HUES6 (cell line): ENCODE results near the gene HDGFL2.

ENCODE experiments used
- H3K27ac ChIP-seq: 2 replicates; pipeline ENCODE4 v1.7.0; 2013; ENCODE audit warnings: low read depth, mild to moderate bottlenecking, low read length, inconsistent platforms
- H3K27me3 ChIP-seq: 2 replicates; pipeline ENCODE4 v1.6.1; 2013; ENCODE audit warnings: low read length; ENCODE audit not compliant: control insufficient read depth, insufficient read depth
- H3K36me3 ChIP-seq: 2 replicates; pipeline ENCODE4 v1.6.1; 2013; ENCODE audit warnings: low read length; ENCODE audit not compliant: control insufficient read depth, insufficient read depth
- H3K4me1 ChIP-seq: 2 replicates; pipeline ENCODE4 v1.6.1; 2013; ENCODE audit warnings: low read length; ENCODE audit not compliant: control insufficient read depth, insufficient read depth
- H3K4me3 ChIP-seq: 2 replicates; pipeline ENCODE4 v1.5.1; 2013; ENCODE audit warnings: low read depth, low read length
- H3K9ac ChIP-seq: one replicate; pipeline ENCODE4 v1.6.1; 2013; ENCODE audit warnings: mild to moderate bottlenecking, low read length
- H3K9me3 ChIP-seq: 2 replicates; pipeline ENCODE4 v1.6.1; 2013; ENCODE audit warnings: low read depth, low read length; ENCODE audit not compliant: control insufficient read depth, insufficient read depth

HDGFL2 gene

GRCh38 chr19:4494691-4495064 is 22.6 kb downstream of the HDGFL2 start:
- Histone ChIP-seq H3K27me3 (no peaks in the 10 kb centered on the region), H3K4me3 (no peak overlapping the region), H3K36me3 (peaks cover 88% of the 10 kb centered on the region), H3K9me3 (no peaks in the 10 kb centered on the region), H3K9ac (no peak overlapping the region), H3K4me1 (no peaks in the 10 kb centered on the region), H3K27ac (no peak overlapping the region)

GRCh38 chr19:4495471-4495870 is 23.4 kb downstream of the HDGFL2 start:
- peaks cover 88% of the 10 kb centered on the region for H3K36me3 ChIP-seq
- no peak overlapping the region for H3K4me3 ChIP-seq
- H3K9me3 ChIP-seq: no peaks in the 10 kb centered on the region
- H3K27ac ChIP-seq: no peak overlapping the region
- H3K9ac ChIP-seq: no peak overlapping the region
- no peaks in the 10 kb centered on the region for H3K27me3 ChIP-seq
- H3K4me1 ChIP-seq: no peaks in the 10 kb centered on the region

GRCh38 chr19:4496304-4496703 is 24.2 kb downstream of the HDGFL2 start:
- Histone ChIP-seq H3K9ac (no peak overlapping the region), H3K9me3 (no peaks in the 10 kb centered on the region), H3K4me3 (no peak overlapping the region), H3K4me1 (no peaks in the 10 kb centered on the region), H3K27me3 (no peaks in the 10 kb centered on the region), H3K27ac (no peak overlapping the region), H3K36me3 (peaks cover 89% of the 10 kb centered on the region)

- H3K4me1 ChIP-seq: no peaks in the 10 kb centered on the region
- H3K9me3 ChIP-seq: no peaks in the 10 kb centered on the region
- H3K9ac ChIP-seq: no peak overlapping the region
- H3K4me3 ChIP-seq: no peak overlapping the region
- H3K36me3 ChIP-seq: peaks cover 89% of the 10 kb centered on the region
- H3K27ac ChIP-seq: no peak overlapping the region
- no peaks in the 10 kb centered on the region for H3K27me3 ChIP-seq
Observed at GRCh38 chr19:4497770-4498389, 25.8 kb downstream of the HDGFL2 start.

GRCh38 chr19:4498694-4499093 is 26.6 kb downstream of the HDGFL2 start:
- no peak overlapping the region for H3K9ac ChIP-seq
- no peaks in the 10 kb centered on the region for H3K4me1 ChIP-seq
- H3K36me3 ChIP-seq: peaks cover 88% of the 10 kb centered on the region
- H3K9me3 ChIP-seq: no peaks in the 10 kb centered on the region
- no peak overlapping the region for H3K27ac ChIP-seq
- H3K4me3 ChIP-seq: no peak overlapping the region
- H3K27me3 ChIP-seq: no peaks in the 10 kb centered on the region

- no peak overlapping the region for H3K4me3 ChIP-seq
- no peaks in the 10 kb centered on the region for H3K4me1 ChIP-seq
Observed at GRCh38 chr19:4499318-4499717, 27.2 kb downstream of the HDGFL2 start.

GRCh38 chr19:4499855-4500254 is 27.8 kb downstream of the HDGFL2 start:
- no peaks in the 10 kb centered on the region for H3K27me3 ChIP-seq
- no peaks in the 10 kb centered on the region for H3K9me3 ChIP-seq
- no peak overlapping the region for H3K4me3 ChIP-seq
- no peaks in the 10 kb centered on the region for H3K4me1 ChIP-seq
- H3K36me3 ChIP-seq: peaks cover 86% of the 10 kb centered on the region
- H3K9ac ChIP-seq: no peak overlapping the region
- no peak overlapping the region for H3K27ac ChIP-seq

More at GRCh38 chr19:4499318-4499717, 27.2 kb downstream of the HDGFL2 start:
- Histone ChIP-seq H3K27ac (no peak overlapping the region), H3K9ac (no peak overlapping the region), H3K36me3 (peaks cover 86% of the 10 kb centered on the region), H3K27me3 (no peaks in the 10 kb centered on the region), H3K9me3 (no peaks in the 10 kb centered on the region)

GRCh38 chr19:4500841-4501591 is 28.9 kb downstream of the HDGFL2 start:
- H3K9me3 ChIP-seq: no peaks in the 10 kb centered on the region
- H3K27me3 ChIP-seq: no peaks in the 10 kb centered on the region
- H3K4me1 ChIP-seq: no peaks in the 10 kb centered on the region
- H3K36me3 ChIP-seq: peaks cover 88% of the 10 kb centered on the region
- no peak overlapping the region for H3K27ac ChIP-seq
- H3K4me3 ChIP-seq: no peak overlapping the region
- no peak overlapping the region for H3K9ac ChIP-seq

- Histone ChIP-seq H3K9me3 (no peaks in the 10 kb centered on the region), H3K27me3 (no peaks in the 10 kb centered on the region), H3K9ac (no peak overlapping the region), H3K4me3 (no peak overlapping the region), H3K27ac (no peak overlapping the region), H3K36me3 (peaks cover 83% of the 10 kb centered on the region), H3K4me1 (no peaks in the 10 kb centered on the region)
Observed at GRCh38 chr19:4501691-4502090, 29.6 kb downstream of the HDGFL2 start.

- H3K36me3 ChIP-seq: peaks cover 83% of the 10 kb centered on the region
- no peaks in the 10 kb centered on the region for H3K27me3 ChIP-seq
- H3K4me1 ChIP-seq: no peaks in the 10 kb centered on the region
- no peak overlapping the region for H3K4me3 ChIP-seq
- no peak overlapping the region for H3K9ac ChIP-seq
- no peak overlapping the region for H3K27ac ChIP-seq
- no peaks in the 10 kb centered on the region for H3K9me3 ChIP-seq
Observed at GRCh38 chr19:4502282-4503131, 30.4 kb downstream of the HDGFL2 start.
